Left cardiac atrium (tissue), 4 donors: ENCODE measurements around the gene CBLC. TPM values are rescaled to one million over a fixed set of nuclear protein-coding genes. Genes with fewer than 3 reads are reported as not detected.
"Not testable (repeated sequence)": the region's sequence is repeated elsewhere in the genome, so short reads cannot be mapped to it uniquely, and the experiment has no call there.

ENCODE experiments used
- ATAC-seq, 2 donors: fragments of 200-7000 bp; cut with Tn5 transposase; one replicate each; pipeline ENCODE4 v1.9.1; 2020; ENCODE audit warnings: mild to moderate bottlenecking in 2 of 2, moderate library complexity in 2 of 2
- DNase-seq: peaks from one replicate; pipeline ENCODE4 v3.0.0-alpha.2; 2020
- intact Hi-C, 2 donors: fragments of 100-400 bp; cut with DNase I; formaldehyde crosslinking; loops; one replicate each; pipeline versions ENCODE4 v1.14.1 to v1.15.1; 2022 to 2023
- total RNA-seq, 2 donors: library from RNA; stranded (reverse); fragmentation: NEBNext Ultra II Directional; extraction: Animal tissue kit (Norgen Biotek cat#: 25700); gene quantifications; one replicate each; pipeline ENCODE4 v1.2.1, GENCODE V29; 2021
- donor health status: DM: no; HTN: yes; CAD: no.
- donor health status: DM: no; HTN: yes; CAD: no; lungs with severe emphysema.
- donor health status: DM: yes; HTN: yes; CAD: no.
- donor health status: Dilated cardiomyopathy.

Gene CBLC
- total RNA-seq, 2 donors from 2014 or later, result not detected

GRCh38 chr19:44757735-44758505 lies 19.8 kb upstream of the CBLC start:
- DNase-seq, result peak; percentile 89
- intact Hi-C loops, result loop anchor here in 1 of 2 donors (5.0 kb wide), 1 partner anchor 36 kb away; no protein-coding TSS in a partner anchor
- ATAC-seq, result peak; percentile 55 to 65

GRCh38 chr19:44758596-44758995 lies 19.1 kb upstream of the CBLC start:
- intact Hi-C loops, result loop anchor here in 1 of 2 donors (5.0 kb wide), 1 partner anchor 36 kb away; no protein-coding TSS in a partner anchor
- no peak for ATAC-seq
- peak; percentile 63 for DNase-seq

GRCh38 chr19:44759083-44759804 lies 18.4 kb upstream of the CBLC start:
- intact Hi-C loops, result loop anchor here in 1 of 2 donors (5.0 kb wide), 1 partner anchor 37 kb away; no protein-coding TSS in a partner anchor
- DNase-seq (no peak), ATAC-seq (no peak)

GRCh38 chr19:44762038-44762437 lies 15.7 kb upstream of the CBLC start:
- ATAC-seq (no peak), DNase-seq (no peak)
- intact Hi-C loops, result no loop called here

GRCh38 chr19:44765033-44765948 lies 12.4 kb upstream of the CBLC start:
- ATAC-seq (no peak), DNase-seq (no peak)
- intact Hi-C loops, result no loop called here

- intact Hi-C loops, result no loop called here
- ATAC-seq, result no peak
- DNase-seq, result no peak
Observed at GRCh38 chr19:44765949-44766335, 11.7 kb upstream of the CBLC start.

DNA sequence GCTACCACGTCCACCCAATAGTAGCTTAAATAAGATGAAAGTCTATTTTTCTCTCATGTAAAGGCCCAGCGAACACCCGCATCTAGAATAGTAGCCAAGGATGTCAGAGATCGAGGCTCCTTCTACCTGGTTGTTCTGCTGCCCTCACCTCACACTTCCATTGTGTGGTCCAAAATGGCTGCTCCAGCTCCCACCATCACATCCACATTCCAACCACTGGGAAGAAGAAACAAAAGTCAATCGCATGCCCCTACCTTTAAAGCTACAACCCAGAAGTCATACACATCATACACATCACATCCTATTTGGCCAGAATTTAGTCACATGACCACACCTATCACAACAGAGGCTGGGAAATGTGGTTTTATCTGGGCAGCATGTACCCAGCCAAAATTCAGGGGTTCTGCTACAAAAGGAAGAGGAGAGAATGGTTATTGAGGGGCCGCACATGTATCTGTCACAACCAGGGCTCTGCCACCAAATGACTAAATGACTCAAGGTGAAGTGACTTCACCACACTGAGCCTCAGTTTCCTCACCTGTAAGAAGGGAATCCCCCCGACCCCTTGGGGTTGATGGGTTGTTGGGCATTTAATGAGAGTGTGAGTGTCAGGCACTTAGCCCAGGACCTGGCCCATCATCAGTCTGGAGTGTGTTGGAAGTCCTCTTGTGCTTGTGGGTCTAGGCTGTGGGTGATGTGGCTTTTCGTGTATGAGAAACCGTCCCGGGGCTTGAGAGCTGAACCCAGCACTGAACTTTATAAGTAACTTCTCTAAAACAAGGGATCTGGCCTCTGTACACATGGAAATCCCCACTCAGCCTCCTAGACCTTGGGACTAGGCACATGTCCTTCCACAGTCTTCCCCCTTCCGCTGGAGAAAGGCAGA lies 10.2 kb upstream of the CBLC start:
- ATAC-seq (no peak), DNase-seq (no peak)
- intact Hi-C loops, result no loop called here

- DNase-seq (peak; percentile 94), ATAC-seq (peak; percentile 99)
Observed at GRCh38 chr19:44770550-44771257, 7.0 kb upstream of the CBLC start.

GRCh38 chr19:44772144-44772543 lies 5.5 kb upstream of the CBLC start:
- DNase-seq, ATAC-seq, intact Hi-C loops: not testable (repeated sequence)

More at GRCh38 chr19:44770550-44771257, 7.0 kb upstream of the CBLC start:
- intact Hi-C loops, result loop anchor here (1.0 to 2.0 kb wide), 2 partner anchors 46 to 48 kb away; no protein-coding TSS in a partner anchor

DNA sequence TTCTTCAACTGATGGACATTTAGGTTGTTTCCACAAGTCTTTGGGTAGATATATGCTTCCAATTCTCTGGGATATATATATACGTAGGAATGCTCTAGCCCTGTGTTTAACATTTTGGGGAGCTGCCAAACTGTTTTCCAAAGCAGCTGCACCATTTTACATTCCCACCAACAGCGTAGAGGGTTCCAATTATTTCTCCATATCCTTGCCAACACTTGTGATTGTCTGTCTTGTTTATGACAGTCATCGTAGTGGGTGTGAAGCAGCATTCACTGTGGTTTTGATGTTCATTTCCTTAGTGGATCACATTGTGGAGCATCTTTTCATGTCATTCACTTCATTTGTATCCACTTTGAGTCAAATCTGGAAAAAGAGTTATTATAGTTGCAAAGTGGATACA lies 4.7 kb upstream of the CBLC start:
- DNase-seq (no peak), ATAC-seq (no peak)
- intact Hi-C loops, result no loop called here

DNA sequence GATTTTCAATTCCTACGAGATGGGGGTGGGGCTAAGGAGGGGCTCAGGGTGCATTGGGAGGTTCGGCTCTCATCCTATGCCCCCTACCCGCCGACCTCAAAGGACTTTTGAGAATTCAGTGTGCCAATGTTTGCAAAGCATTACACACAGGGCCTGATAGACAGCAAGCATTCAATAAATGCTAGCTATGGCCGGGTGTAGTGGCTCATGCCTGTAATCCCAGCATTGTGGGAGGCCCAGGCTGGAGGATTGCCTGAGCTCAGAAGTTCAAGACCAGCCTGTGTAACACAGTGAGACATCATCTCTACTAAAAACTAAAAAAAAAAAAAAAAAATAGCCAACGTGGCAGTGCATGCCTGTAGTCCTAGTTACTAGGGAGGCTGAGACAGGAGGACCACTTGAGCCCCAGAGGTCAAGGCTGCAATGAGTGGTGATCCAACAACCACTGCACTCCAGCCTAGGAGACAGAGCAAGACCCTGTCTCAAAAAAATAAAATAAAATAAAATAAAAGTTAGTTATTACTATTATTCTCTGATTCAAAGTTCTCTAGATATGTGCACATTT lies 1.9 kb upstream of the CBLC start:
- intact Hi-C loops, result no loop called here
- ATAC-seq, result no peak
- no peak for DNase-seq

DNA sequence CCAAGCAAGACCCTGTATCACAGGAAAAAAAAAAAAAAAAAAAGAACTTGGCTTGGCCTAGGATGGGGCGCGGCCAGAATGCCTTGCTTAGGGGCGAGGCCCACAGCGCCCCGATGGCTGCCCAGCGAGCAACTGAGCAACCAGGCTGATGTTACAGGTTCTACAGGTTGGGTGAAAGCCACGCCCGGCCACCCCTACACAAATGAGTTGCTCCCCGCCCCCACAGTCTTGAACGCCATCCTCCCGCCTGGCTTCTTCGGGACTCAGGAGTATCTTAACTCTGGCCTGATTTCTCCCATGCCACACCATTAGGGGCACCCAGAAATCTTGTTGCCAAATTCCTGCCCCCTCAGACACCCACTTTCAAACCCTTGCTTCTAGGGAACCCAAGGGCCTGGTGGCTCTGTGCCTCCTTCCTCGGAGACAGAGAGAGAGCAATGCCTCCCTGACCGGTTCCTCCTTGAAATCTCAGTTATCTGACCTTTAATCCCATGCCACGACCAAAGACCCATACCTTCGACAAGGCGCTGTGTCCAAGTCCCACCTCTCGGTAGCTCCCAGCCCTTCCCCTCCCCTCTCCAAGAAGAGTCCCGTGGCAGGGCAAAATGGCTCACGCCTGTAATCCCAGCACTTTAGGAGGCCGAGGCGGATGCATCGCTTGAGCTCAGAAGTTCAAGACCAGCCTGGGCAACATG lies 1.1 kb upstream of the CBLC start:
- DNase-seq (no peak), ATAC-seq (no peak)
- intact Hi-C loops, result no loop called here

DNA sequence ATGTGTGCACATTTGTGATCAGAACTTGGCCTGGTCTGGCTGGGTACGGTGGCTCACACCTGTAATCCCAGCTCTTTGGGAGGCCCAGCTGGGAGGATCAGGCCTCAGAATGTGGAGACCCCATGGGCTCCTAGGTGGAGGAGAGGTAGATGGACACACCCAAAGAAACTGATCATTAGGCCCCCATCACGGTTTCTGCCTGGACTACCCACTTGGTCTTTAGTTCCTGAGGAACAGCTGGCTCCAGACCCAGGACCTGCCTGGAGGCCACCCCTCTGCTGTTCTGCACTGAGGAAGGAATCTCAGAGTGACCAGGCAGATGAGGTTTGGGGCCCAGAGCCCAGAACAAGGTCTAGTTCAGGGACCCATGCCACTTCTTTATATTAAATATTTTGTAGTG lies 1.5 kb downstream of the CBLC start:
- DNase-seq (no peak), ATAC-seq (no peak)
- intact Hi-C loops, result no loop called here

DNA sequence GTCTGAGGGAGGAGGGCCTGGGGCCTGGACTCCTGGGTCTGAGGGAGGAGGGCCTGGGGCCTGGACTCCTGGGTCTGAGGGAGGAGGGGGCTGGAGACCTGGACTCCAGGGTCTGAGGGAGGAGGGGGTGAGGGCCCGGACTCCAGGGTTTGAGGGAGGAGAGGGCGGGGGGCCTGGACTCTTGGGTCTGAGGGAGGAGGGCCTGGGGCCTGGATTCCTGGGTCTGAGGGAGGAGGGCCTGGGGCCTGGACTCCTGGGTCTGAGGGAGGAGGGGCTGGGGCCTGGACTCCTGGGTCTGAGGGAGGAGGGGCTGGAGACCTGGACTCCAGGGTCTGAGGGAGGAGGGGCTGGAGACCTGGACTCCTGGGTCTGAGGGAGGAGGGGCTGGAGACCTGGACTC lies 4.0 kb downstream of the CBLC start:
- ATAC-seq, intact Hi-C loops, DNase-seq: not testable (repeated sequence)

DNA sequence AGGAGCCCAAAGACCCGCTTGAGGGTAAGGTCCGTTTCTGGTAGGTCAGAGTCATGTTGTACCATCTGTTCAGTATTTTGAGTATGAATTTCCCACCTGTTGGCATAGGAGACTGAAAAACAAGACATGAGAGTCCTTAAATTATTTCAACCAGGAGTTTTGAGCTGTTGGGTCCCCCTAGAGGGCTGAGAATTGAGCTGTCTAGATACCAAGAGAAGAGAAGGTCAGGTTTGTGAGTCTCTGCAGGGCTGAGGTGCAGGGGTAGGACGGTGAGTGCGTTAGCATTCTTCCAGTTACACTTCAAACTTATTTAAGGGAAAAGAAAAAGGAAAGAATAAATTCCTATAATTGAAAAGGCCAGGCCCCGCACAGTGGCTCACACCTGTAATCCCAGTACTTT lies 5.0 kb downstream of the CBLC start:
- intact Hi-C loops, result no loop called here
- ATAC-seq, result no peak
- DNase-seq, result no peak

- DNase-seq, result no peak
- no peak for ATAC-seq
- intact Hi-C loops, result no loop called here
Observed at GRCh38 chr19:44783545-44783944, 5.9 kb downstream of the CBLC start.

- intact Hi-C loops, result loop anchor here in 1 of 2 donors (5.0 kb wide), 1 partner anchor 157 kb away; the partner anchor contains the start of gene APOC4
- DNase-seq, result no peak
- ATAC-seq, result no peak
Observed at GRCh38 chr19:44785271-44785670, 7.6 kb downstream of the CBLC start.
